ENCODE data around the gene OGFOD2. TPM values are rescaled to one million over a fixed set of nuclear protein-coding genes. Genes with fewer than 3 reads are reported as not detected.

The OGFOD2 gene
- total and polyA plus RNA-seq, 9 of the 15 experiments (the other 6 are each of a cell fraction or from before 2014, with no cell fraction given): 1.4 to 111 (median 18.5) TPM

DNA sequence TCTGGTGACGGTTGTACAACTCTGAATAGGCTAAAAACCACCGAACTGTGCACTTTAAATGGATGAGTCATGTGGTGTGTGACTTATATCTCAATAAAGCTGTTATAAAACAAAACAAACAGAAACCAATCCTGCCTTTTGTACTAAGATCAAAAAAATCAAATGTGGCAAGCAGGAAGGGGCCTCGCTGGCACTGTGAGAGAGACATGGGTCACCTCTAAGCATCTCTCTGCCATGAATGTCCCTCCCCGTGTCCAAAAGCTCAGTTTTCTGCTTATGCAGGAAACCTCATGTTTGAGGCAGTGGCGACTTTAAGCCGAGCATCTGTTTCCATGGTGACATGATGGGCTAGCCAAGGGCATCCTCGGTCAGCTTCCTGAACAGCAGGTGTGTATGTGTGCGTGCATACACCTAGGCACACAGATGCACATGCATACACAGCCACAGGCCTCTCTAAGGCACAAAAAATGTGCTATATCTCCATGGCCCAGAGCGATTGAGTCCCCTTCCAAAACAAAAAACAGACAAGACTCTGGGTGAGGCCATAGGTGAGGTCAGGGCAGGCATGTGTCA is 49.9 kb downstream of the OGFOD2 start:
- no TSS peak for BruUV-seq (replicated peaks)
- peak; percentile 69 for TF ChIP-seq RFX1 (IDR thresholded peaks at IDR 0.05)
- TF ChIP-seq SIN3A (IDR thresholded peaks at IDR 0.05; ENCODE audit: borderline replicate concordance in 2 of 2, control insufficient read depth in 1 of 2, low read depth in 2 of 2, low read length in 2 of 2): no peak
- TF ChIP-seq, protein P1, sequence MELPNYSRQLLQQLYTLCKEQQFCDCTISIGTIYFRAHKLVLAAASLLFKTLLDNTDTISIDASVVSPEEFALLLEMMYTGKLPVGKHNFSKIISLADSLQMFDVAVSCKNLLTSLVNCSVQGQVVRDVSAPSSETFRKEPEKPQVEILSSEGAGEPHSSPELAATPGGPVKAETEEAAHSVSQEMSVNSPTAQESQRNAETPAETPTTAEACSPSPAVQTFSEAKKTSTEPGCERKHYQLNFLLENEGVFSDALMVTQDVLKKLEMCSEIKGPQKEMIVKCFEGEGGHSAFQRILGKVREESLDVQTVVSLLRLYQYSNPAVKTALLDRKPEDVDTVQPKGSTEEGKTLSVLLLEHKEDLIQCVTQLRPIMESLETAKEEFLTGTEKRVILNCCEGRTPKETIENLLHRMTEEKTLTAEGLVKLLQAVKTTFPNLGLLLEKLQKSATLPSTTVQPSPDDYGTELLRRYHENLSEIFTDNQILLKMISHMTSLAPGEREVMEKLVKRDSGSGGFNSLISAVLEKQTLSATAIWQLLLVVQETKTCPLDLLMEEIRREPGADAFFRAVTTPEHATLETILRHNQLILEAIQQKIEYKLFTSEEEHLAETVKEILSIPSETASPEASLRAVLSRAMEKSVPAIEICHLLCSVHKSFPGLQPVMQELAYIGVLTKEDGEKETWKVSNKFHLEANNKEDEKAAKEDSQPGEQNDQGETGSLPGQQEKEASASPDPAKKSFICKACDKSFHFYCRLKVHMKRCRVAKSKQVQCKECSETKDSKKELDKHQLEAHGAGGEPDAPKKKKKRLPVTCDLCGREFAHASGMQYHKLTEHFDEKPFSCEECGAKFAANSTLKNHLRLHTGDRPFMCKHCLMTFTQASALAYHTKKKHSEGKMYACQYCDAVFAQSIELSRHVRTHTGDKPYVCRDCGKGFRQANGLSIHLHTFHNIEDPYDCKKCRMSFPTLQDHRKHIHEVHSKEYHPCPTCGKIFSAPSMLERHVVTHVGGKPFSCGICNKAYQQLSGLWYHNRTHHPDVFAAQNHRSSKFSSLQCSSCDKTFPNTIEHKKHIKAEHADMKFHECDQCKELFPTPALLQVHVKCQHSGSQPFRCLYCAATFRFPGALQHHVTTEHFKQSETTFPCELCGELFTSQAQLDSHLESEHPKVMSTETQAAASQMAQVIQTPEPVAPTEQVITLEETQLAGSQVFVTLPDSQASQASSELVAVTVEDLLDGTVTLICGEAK (IDR thresholded peaks at IDR 0.05): 0 out of 2 replicates have a peak, but pooled peaks have one; percentile 26
- TF ChIP-seq, protein P1 (CRISPR knock-in tag; IDR thresholded peaks at IDR 0.05): no peak
- DNase-seq (ENCODE audit: extremely low read depth in 1 of 4, low spot score in 3 of 4): no peak
- no peak overlapping the region for H3K4me3 ChIP-seq
- peaks cover 16 to 28% of the 10 kb centered on the region in 2 experiments; a peak in 4 of 5 replicates for H3K4me1 ChIP-seq (replicated peaks in 1 of 2; ENCODE audit: control insufficient read depth in 2 of 2, insufficient read depth in 2 of 2, low read length in 2 of 2)
- CTCF ChIA-PET (ENCODE audit: low intra/inter-chr PET ratio): no interaction called here
- H3K9me3 ChIP-seq (replicated peaks; ENCODE audit: control insufficient read depth, insufficient read depth, low read depth, low read length): no peaks in the 10 kb centered on the region
- POLR2A ChIA-PET: interaction anchor here (0.6 to 1.0 kb wide), 3 partner anchors 21 to 518 kb away, joined by 3 to 5 read pairs (median 4); partner anchors contain the start of gene MPHOSPH9
- H3K79me2 ChIP-seq (ENCODE audit: control insufficient read depth, insufficient read depth, low read length): no peaks in the 10 kb centered on the region
- 33% methylated on average over 9 of the region's 9 CpGs for WGBS (ENCODE audit: insufficient coverage, low coverage, missing lambda C conversion rate)
- intact Hi-C loops (cut with micrococcal nuclease): no loop called here
- H3K36me3 ChIP-seq (ENCODE audit: control insufficient read depth, insufficient read depth, low read length): no peaks in the 10 kb centered on the region; the same call in 2 of the 3 replicates
- H2AFZ ChIP-seq (ENCODE audit: low read depth, low read length): no peak overlapping the region
- no peak overlapping the region for H3K27ac ChIP-seq (ENCODE audit: extremely low read depth, low read depth, low read length)
- no peak for FAIRE-seq
- no peak for ATAC-seq
- no peak overlapping the region for H3K4me2 ChIP-seq (ENCODE audit: insufficient read depth, low read length)
- no peaks in the 10 kb centered on the region for H3K27me3 ChIP-seq (ENCODE audit: control insufficient read depth in 2 of 2, insufficient read depth in 2 of 2, low read length in 2 of 2)
- in situ Hi-C loops (cut with MboI): no loop called here
- no peak overlapping the region for H3K9ac ChIP-seq (ENCODE audit: insufficient read depth in 1 of 2, low read depth in 2 of 2, low read length in 2 of 2)
- H4K20me1 ChIP-seq (replicated peaks; ENCODE audit: control insufficient read depth, insufficient read depth, low read length): no peaks in the 10 kb centered on the region
- H3K9me1 ChIP-seq (ENCODE audit: control insufficient read depth, insufficient read depth, low read length): no peaks in the 10 kb centered on the region

All from K562 (cell line).